Measurements from ENCODE around the gene CUX1. TPM values are rescaled to one million over a fixed set of nuclear protein-coding genes. Genes with fewer than 3 reads are reported as not detected.

The CUX1 gene
- total RNA-seq, 2 experiments from 2014 or later: 35.6 to 38.0 TPM

GRCh38 chr7:101804088-101804963 is 13.1 kb upstream of the CUX1 start:
- Mint-ChIP-seq H3K4me3 (peak overlapping the region; percentile 80), H3K4me1 (ENCODE audit: low read depth) (peaks cover 27% of the 10 kb centered on the region), H3K9me3 (no peaks in the 10 kb centered on the region), H3K36me3 (ENCODE audit: low read depth) (no peaks in the 10 kb centered on the region), H3K27ac (peak overlapping the region; percentile 7), H3K27me3 (peaks cover 17% of the 10 kb centered on the region)
- Histone ChIP-seq H3K4me3 (ENCODE audit: low read length) (peak overlapping the region; percentile 20), H3K9me3 (ENCODE audit: control insufficient read depth in 1 of 2, insufficient read depth in 1 of 2, low read length in 2 of 2) (no peaks in the 10 kb centered on the region), H3K36me3 (ENCODE audit: insufficient read depth, low read length) (no peaks in the 10 kb centered on the region), H3K4me1 (ENCODE audit: insufficient read depth, low read length) (peaks cover 14% of the 10 kb centered on the region), H3K27ac (ENCODE audit: low read depth in 1 of 2, low read length in 2 of 2) (no peak overlapping the region), H3K27me3 (ENCODE audit: control insufficient read depth in 1 of 2, insufficient read depth in 2 of 2, low read length in 2 of 2) (peaks cover 0 to 4% of the 10 kb centered on the region in 2 experiments)
- DNase-seq (peak in 10 of 14 experiments; percentile 8 to 54 (median 33)), ATAC-seq (ENCODE audit: poor library complexity) (peak; percentile 86)
- CTCF ChIA-PET: no interaction called here
- no peak for TF ChIP-seq CTCF (IDR thresholded peaks at IDR 0.05)
- intact Hi-C loops (cut with DNase I, micrococcal nuclease): no loop called here
- POLR2A ChIA-PET: no interaction called here

GRCh38 chr7:101804967-101805366 is 12.5 kb upstream of the CUX1 start:
- intact Hi-C loops (cut with DNase I, micrococcal nuclease): no loop called here
- ATAC-seq (ENCODE audit: poor library complexity) (peak; percentile 53), DNase-seq (peak in 5 of 14 experiments; percentile 7 to 51 (median 23))
- Mint-ChIP-seq H3K27me3 (peaks cover 17% of the 10 kb centered on the region), H3K27ac (no peak overlapping the region), H3K4me1 (ENCODE audit: low read depth) (peaks cover 27% of the 10 kb centered on the region), H3K4me3 (peak overlapping the region; percentile 80), H3K36me3 (ENCODE audit: low read depth) (no peaks in the 10 kb centered on the region), H3K9me3 (no peaks in the 10 kb centered on the region)
- H3K4me1 ChIP-seq (ENCODE audit: insufficient read depth, low read length): peaks cover 14% of the 10 kb centered on the region
- H3K27ac ChIP-seq (ENCODE audit: low read depth in 1 of 2, low read length in 2 of 2): no peak overlapping the region
- peak; percentile 40 for TF ChIP-seq CTCF (IDR thresholded peaks at IDR 0.05)
- POLR2A ChIA-PET: interaction anchor here (1.0 kb wide), 1 partner anchor 62 kb away, joined by 5 read pairs; no protein-coding TSS in a partner anchor
- no peaks in the 10 kb centered on the region for H3K36me3 ChIP-seq (ENCODE audit: insufficient read depth, low read length)
- peaks cover 0 to 4% of the 10 kb centered on the region in 2 experiments for H3K27me3 ChIP-seq (ENCODE audit: control insufficient read depth in 1 of 2, insufficient read depth in 2 of 2, low read length in 2 of 2)
- H3K9me3 ChIP-seq (ENCODE audit: control insufficient read depth in 1 of 2, insufficient read depth in 1 of 2, low read length in 2 of 2): no peaks in the 10 kb centered on the region
- CTCF ChIA-PET: no interaction called here
- no peak overlapping the region for H3K4me3 ChIP-seq (ENCODE audit: low read length)

GRCh38 chr7:101812595-101812994 is 4.8 kb upstream of the CUX1 start:
- Mint-ChIP-seq H3K27ac (no peak overlapping the region), H3K4me3 (peak overlapping the region; percentile 63), H3K27me3 (peaks cover 5% of the 10 kb centered on the region), H3K9me3 (no peaks in the 10 kb centered on the region), H3K4me1 (ENCODE audit: low read depth) (peaks cover 9% of the 10 kb centered on the region), H3K36me3 (ENCODE audit: low read depth) (peaks cover 7% of the 10 kb centered on the region)
- Histone ChIP-seq H3K9me3 (ENCODE audit: control insufficient read depth in 1 of 2, insufficient read depth in 1 of 2, low read length in 2 of 2) (no peaks in the 10 kb centered on the region), H3K4me1 (ENCODE audit: insufficient read depth, low read length) (peaks cover 14% of the 10 kb centered on the region), H3K27ac (ENCODE audit: low read depth in 1 of 2, low read length in 2 of 2) (no peak overlapping the region), H3K4me3 (ENCODE audit: low read length) (no peak overlapping the region), H3K27me3 (ENCODE audit: control insufficient read depth in 1 of 2, insufficient read depth in 2 of 2, low read length in 2 of 2) (no peaks in the 10 kb centered on the region), H3K36me3 (ENCODE audit: insufficient read depth, low read length) (no peaks in the 10 kb centered on the region)
- ATAC-seq (ENCODE audit: poor library complexity) (no peak), DNase-seq (no peak)
- POLR2A ChIA-PET: interaction anchor here (1.3 kb wide), 1 partner anchor 44 kb away, joined by 3 read pairs; no protein-coding TSS in a partner anchor
- TF ChIP-seq CTCF (IDR thresholded peaks at IDR 0.05): no peak
- intact Hi-C loops (cut with DNase I, micrococcal nuclease): loop anchor here in 1 of 2 experiments (10.0 kb wide), 1 partner anchor 1262 kb away; the partner anchor contains the start of genes ARMC10 and FBXL13
- CTCF ChIA-PET: interaction anchor here (2.1 kb wide), 1 partner anchor 69 kb away, joined by 7 read pairs; no protein-coding TSS in a partner anchor
